SU-DHL-6 (cell line): Measurements from ENCODE around the gene KRABD2.

ENCODE experiments used
- CTCF ChIP-seq: fragments of 200-600 bp; sonication (generic); IDR thresholded peaks from one replicate; pipeline ENCODE4 v1.5.1; 2017; ENCODE audit warnings: antibody characterized with exemption, mild to moderate bottlenecking, low read length, moderate library complexity; ENCODE audit not compliant: insufficient read depth, poor library complexity, severe bottlenecking
- EZH2phosphoT487 ChIP-seq: fragments of 200-600 bp; sonication (generic), shearing (Covaris generic); conservative IDR thresholded peaks from 2 replicates; pipeline ENCODE4 v1.6.1; 2018; ENCODE audit warnings: mild to moderate bottlenecking, antibody characterized with exemption, low read length, moderate library complexity, mixed read lengths

GRCh38 chr17:8406174-8406573 is 29.7 kb upstream of the KRABD2 start:
- no peak for TF ChIP-seq CTCF
- no peak for TF ChIP-seq EZH2phosphoT487
